ENCODE data around the gene PLCH2.

PLCH2 gene

GRCh38 chr1:2526824-2527555 is 50.9 kb downstream of the PLCH2 start:
- no peak for FAIRE-seq
- DNase-seq (ENCODE audit: insufficient read length, low spot score) = peak; percentile 77

DNA sequence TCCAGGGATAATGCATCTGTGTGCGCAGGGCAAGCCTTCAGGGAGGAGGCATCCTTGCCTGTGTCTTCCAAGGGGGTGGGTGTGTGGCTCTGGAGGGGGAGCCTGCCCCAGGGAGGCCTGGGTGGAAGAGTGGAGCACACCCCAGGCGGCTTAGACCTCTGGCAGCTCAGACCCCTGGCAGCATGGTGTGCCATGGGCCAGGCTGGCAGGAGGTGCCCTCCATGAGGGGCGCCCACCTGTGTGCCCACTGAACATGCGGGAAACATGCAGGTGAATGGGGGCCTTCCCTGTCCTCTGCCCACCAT is 51.4 kb downstream of the PLCH2 start:
- DNase-seq (ENCODE audit: insufficient read length, low spot score) (no peak), FAIRE-seq (no peak)

DNA sequence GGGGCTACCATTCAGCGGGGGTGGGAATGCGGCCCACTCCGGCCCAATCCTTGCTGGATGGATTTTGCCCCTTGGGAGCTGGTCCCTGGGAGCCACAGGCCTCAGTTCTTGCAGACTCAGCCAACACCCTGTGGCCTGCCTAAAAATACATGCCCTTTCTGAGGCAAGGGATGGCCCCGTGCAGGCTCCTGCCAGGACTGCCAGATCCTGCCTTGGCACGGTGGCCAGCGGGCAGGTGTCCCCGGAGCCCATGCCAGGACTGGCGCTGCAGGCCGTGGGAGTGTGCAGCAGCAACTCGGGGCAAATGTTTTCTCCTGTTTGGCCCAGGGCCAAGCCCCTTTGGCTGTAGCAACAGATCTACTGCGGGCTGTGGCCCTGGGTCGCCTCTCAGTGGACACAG is 51.9 kb downstream of the PLCH2 start:
- no peak for FAIRE-seq
- no peak for DNase-seq (ENCODE audit: insufficient read length, low spot score)

DNA sequence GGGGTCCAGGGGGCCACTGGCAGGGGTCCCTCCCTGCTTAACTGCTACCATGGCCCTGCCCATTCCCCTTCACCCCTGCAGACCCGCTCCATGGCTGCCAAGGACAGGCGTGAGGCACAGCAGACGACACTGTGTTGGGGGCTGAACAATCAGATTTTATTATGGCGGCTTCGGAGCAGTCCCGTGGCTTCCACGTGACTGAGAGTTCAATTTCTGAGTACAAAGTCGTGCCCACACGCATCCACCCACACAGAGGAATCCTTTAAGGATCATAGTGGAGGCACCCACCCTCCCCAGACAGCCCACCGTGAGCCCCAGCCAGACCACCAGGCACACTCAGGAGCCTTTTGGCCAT is 52.5 kb downstream of the PLCH2 start:
- FAIRE-seq = no peak
- DNase-seq (ENCODE audit: insufficient read length, low spot score) = no peak

DNA sequence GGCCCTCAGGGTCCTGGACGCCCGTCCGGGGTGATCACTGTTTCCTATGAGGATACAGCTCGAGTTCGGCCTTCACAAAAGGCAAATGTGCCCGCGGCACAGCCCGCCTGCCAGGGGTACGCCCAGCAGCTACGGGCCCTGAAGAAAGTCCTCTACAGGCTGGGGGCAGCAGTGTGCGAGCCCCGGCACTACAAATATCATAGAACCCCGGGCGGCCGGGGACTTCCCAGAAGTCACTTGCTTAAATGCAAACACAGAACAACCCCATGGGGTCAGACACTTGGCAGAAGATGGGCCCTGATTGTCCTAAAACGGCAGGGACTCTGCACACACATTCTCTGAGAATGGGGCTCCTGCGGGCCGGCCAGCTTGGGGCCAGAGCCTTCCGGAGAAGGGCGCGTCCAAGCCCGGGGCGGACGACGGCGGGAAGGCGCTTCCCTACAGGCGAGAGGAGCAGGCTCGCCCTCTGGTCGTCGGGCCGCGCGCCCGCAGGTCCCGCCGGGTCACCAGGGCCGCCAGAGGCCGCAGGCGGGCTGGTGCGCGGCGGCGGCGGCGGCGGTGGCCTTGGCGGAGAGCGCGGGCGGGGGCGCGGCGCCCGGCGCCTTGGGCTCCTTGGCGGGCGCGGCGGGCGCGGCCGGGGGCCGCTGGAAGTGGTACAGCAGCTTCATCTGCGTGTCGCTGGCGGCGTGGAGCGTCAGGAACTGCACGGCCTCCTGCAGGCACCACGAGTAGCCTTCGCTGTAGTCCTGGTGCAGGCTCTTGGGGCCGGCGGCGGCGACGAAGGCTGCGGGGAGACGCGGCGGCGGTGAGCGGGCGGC is 53.1 kb downstream of the PLCH2 start:
- no peak for FAIRE-seq
- no peak for DNase-seq (ENCODE audit: insufficient read length, low spot score)

- FAIRE-seq (no peak), DNase-seq (ENCODE audit: insufficient read length, low spot score) (no peak)
Measured at GRCh38 chr1:2529784-2530512, 53.9 kb downstream of the PLCH2 start, which contains the start of gene HES5. Gene HES5, minus strand, starts transcription at chr1:2530263. Its CDS starts 99 bp downstream, at chr1:2530164.

GRCh38 chr1:2530513-2531361 is 54.6 kb downstream of the PLCH2 start:
- no peak for FAIRE-seq
- no peak for DNase-seq (ENCODE audit: insufficient read length, low spot score)

- FAIRE-seq (no peak), DNase-seq (ENCODE audit: insufficient read length, low spot score) (no peak)
Measured at GRCh38 chr1:2532485-2533160, 56.5 kb downstream of the PLCH2 start.

- FAIRE-seq (no peak), DNase-seq (ENCODE audit: insufficient read length, low spot score) (no peak)
Measured at GRCh38 chr1:2533365-2533764, 57.3 kb downstream of the PLCH2 start.

DNA sequence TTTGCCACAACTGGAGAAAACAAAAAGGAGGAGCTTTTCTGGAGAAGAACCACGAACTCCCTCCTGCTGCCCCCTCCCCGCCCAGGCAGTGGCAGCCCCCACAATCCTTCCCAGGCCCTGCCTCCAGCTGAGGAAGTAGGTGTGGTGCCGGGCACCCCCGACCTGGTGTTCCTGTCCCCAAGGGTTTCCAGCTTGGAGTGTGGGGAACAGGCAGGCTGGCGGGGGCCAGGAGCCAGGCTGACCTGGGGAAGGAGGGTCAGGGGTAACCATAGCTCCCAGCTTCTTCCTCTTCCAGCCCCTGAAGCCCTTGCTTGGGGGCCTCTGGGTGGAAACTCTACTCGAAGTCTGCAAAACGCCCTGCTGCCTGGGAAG is 58.2 kb downstream of the PLCH2 start:
- FAIRE-seq (no peak), DNase-seq (ENCODE audit: insufficient read length, low spot score) (no peak)

DNA sequence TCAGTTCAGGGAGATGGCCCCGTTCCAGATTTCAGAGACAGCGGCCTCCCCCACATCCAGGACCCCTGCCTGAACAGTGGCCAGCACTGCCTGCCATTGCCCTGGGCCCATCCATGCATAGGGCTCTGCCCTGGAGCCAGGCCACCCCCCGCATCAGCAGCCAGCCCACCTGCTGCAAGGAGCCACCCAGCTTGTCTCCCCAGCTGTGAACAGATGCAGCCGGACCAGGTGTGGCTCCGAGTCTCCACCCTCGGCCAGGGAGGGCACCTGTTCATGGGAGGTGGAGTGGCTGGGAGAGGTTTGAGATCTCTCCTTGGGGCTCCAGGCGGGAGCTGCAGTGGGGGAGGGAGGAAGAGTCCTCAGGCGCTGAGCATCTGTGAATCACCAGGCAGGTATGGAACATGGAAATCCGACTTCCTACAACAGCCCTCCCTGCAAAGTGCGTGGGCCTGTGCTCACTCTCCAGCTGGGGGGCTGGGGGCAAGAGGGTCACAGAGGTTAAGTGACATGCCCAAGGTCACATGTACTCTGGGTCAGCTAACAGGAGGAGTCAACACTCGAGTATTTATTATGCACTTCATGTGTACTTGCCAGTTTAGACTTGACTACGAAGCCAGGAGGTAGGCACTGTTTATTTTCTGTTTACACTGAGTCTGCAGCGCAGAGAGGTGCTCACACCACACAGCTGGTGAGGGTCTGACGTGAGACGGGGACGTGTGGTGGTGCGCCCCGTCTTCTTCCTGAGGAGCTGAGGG is 58.8 kb downstream of the PLCH2 start:
- no peak for FAIRE-seq
- no peak for DNase-seq (ENCODE audit: insufficient read length, low spot score)

GRCh38 chr1:2535455-2535854 is 59.4 kb downstream of the PLCH2 start:
- DNase-seq (ENCODE audit: insufficient read length, low spot score) (no peak), FAIRE-seq (no peak)

- FAIRE-seq = no peak
- DNase-seq (ENCODE audit: insufficient read length, low spot score) = no peak
Measured at GRCh38 chr1:2535981-2536380, 59.9 kb downstream of the PLCH2 start.

- DNase-seq (ENCODE audit: insufficient read length, low spot score) = no peak
- no peak for FAIRE-seq
Measured at GRCh38 chr1:2537784-2538115, 61.7 kb downstream of the PLCH2 start.

- FAIRE-seq (no peak), DNase-seq (ENCODE audit: insufficient read length, low spot score) (no peak)
Measured at GRCh38 chr1:2538376-2538775, 62.3 kb downstream of the PLCH2 start.

- DNase-seq (ENCODE audit: insufficient read length, low spot score) (no peak), FAIRE-seq (no peak)
Measured at GRCh38 chr1:2538872-2539271, 62.8 kb downstream of the PLCH2 start.

DNA sequence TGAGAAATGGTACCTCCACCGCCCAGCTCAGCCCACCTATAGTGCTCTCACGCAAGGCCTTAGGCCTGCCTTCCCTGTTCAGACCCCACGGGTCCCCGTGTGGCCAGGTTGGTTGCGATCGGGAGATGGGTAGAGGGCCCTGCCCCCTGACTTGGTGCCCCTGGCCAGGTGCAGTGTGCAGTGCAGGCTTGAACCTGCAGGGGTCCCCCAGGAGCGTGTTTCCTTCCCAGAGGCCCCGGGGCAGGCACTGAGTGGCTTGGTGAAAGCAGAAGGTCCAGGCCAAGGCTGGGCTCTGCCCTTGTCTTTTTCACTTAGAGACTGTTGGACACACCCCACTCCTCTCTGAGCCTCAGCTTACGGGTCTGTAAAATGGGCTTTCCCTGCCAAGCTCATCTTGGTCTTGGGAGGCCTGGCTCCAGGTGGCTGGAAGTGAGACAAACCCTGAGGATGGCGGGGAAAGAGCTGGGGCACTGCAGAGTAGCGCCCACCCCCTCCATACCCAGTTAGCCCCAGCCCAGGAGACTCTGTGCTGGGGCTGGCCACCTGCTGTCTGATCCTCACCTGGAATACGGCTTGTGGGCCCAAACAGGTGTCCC is 63.3 kb downstream of the PLCH2 start:
- FAIRE-seq (no peak), DNase-seq (ENCODE audit: insufficient read length, low spot score) (no peak)

GRCh38 chr1:2540816-2541492 is 64.9 kb downstream of the PLCH2 start:
- no peak for DNase-seq (ENCODE audit: insufficient read length, low spot score)
- FAIRE-seq = no peak

All from GM19239 (cell line).